PC-9 (cell line): Measurements from ENCODE around the gene PCED1A. TPM values are rescaled to one million over a fixed set of nuclear protein-coding genes. Genes with fewer than 3 reads are reported as not detected.

Experiments
- BruUV-seq: library from RNA; stranded (reverse); fragments of 400-500 nt; replicated peaks from 2 replicates; lab custom pipeline; 2021; lab: Mats Ljungman, UMichigan
- CTCF ChIA-PET: fragments of 300-600 bp; sonication (Branson Sonifier 250); formaldehyde crosslinking; loops from one replicate; lab custom pipeline; 2022; ENCODE audit warnings: antibody characterized with exemption; lab: Charles Lee
- POLR2A ChIA-PET: fragments of 300-600 bp; sonication (Branson Sonifier 250); formaldehyde crosslinking; loops from one replicate; lab custom pipeline; 2022; ENCODE audit warnings: antibody characterized with exemption; ENCODE audit not compliant: unreplicated experiment; lab: Charles Lee
- DNase-seq, 2 experiments: peaks; one replicate each; pipeline versions ENCODE4 v3.0.0 to v3.0.0-alpha.2; 2015 to 2022; ENCODE audit warnings: mixed read lengths in 1 of 2
- H2AFZ ChIP-seq: fragments of 200-600 bp; sonication (generic); 2 replicates; pipeline ENCODE4 v1.8.1; 2017; ENCODE audit warnings: antibody characterized with exemption
- H3F3A ChIP-seq: fragments of 200-600 bp; sonication (generic); 2 replicates; pipeline ENCODE4 v1.8.1; 2017; ENCODE audit warnings: antibody characterized with exemption, mild to moderate bottlenecking, low read depth; ENCODE audit not compliant: insufficient read depth
- H3K27ac ChIP-seq: fragments of 200-600 bp; sonication (generic); 2 replicates; pipeline ENCODE4 v1.6.1; 2016; ENCODE audit warnings: mixed run types
- H3K27me3 ChIP-seq: fragments of 200-600 bp; sonication (generic); 2 replicates; pipeline ENCODE4 v1.6.1; 2016; ENCODE audit warnings: low read depth, mixed run types; ENCODE audit not compliant: insufficient read depth
- H3K36me3 ChIP-seq: fragments of 200-600 bp; sonication (generic); 2 replicates; pipeline ENCODE4 v1.6.1; 2016; ENCODE audit warnings: low read depth, mixed run types
- H3K4me1 ChIP-seq: fragments of 200-600 bp; sonication (generic); replicated peaks from 2 replicates; pipeline ENCODE4 v1.6.1; 2016; ENCODE audit warnings: mixed run types; ENCODE audit not compliant: insufficient read depth
- H3K4me2 ChIP-seq: fragments of 200-600 bp; sonication (generic); 2 replicates; pipeline ENCODE4 v1.6.1; 2017; ENCODE audit warnings: mixed run types
- H3K4me3 ChIP-seq: fragments of 200-600 bp; sonication (generic); 2 replicates; pipeline ENCODE4 v1.6.1; 2016; ENCODE audit warnings: mixed run types
- H3K79me2 ChIP-seq: fragments of 200-600 bp; sonication (generic); 2 replicates; pipeline ENCODE4 v1.6.1; 2017; ENCODE audit warnings: low read depth, mixed run types
- H3K9me2 ChIP-seq: fragments of 200-600 bp; sonication (generic); 2 replicates; pipeline ENCODE4 v1.8.1; 2017; ENCODE audit warnings: mild to moderate bottlenecking; ENCODE audit not compliant: insufficient read depth
- H3K9me3 ChIP-seq: fragments of 200-600 bp; sonication (generic); 2 replicates; pipeline ENCODE4 v1.8.1; 2016; ENCODE audit warnings: low read depth; ENCODE audit not compliant: insufficient read depth
- H4K20me1 ChIP-seq: fragments of 200-600 bp; sonication (generic); 2 replicates; pipeline ENCODE4 v1.8.1; 2017; ENCODE audit not compliant: insufficient read depth
- EZH2 ChIP-seq: fragments of 200-600 bp; sonication (generic); IDR thresholded peaks from 2 replicates; pipeline ENCODE4 v1.8.0; 2017; ENCODE audit warnings: antibody characterized with exemption, low read depth
- intact Hi-C: fragments of 100-400 bp; cut with micrococcal nuclease; formaldehyde crosslinking; loops from one replicate; pipeline ENCODE4 v1.10.0; 2022; ENCODE audit not compliant: unreplicated experiment
- total RNA-seq: library from RNA; stranded (reverse); gene quantifications from 2 replicates; pipeline ENCODE4 v1.2.3, GENCODE V29; 2021
- TF ChIP-seq, protein P1 (sequence below): fragments of 200-600 bp; sonication (generic); conservative IDR thresholded peaks from 2 replicates; pipeline ENCODE4 v1.6.1; 2017; ENCODE audit warnings: mixed run types, antibody characterized with exemption, mild to moderate bottlenecking, moderate library complexity

PCED1A gene
- total RNA-seq, 1 experiment from 2014 or later = 47.9 TPM

GRCh38 chr20:2816030-2816582 is 24.3 kb downstream of the PCED1A start, which contains the start of gene TMEM239:
Gene TMEM239 (plus strand): TSS chr20:2816364. CDS start chr20:2816555, 191 bp downstream.
- peaks cover 28% of the 10 kb centered on the region for H3K4me1 ChIP-seq
- no peaks in the 10 kb centered on the region for H3K36me3 ChIP-seq
- H3K4me2 ChIP-seq = peak within 1 kb of the TSS; percentile 71
- H3K79me2 ChIP-seq = no peaks in the 10 kb centered on the region
- no TSS peak for BruUV-seq
- TF ChIP-seq, protein P1, sequence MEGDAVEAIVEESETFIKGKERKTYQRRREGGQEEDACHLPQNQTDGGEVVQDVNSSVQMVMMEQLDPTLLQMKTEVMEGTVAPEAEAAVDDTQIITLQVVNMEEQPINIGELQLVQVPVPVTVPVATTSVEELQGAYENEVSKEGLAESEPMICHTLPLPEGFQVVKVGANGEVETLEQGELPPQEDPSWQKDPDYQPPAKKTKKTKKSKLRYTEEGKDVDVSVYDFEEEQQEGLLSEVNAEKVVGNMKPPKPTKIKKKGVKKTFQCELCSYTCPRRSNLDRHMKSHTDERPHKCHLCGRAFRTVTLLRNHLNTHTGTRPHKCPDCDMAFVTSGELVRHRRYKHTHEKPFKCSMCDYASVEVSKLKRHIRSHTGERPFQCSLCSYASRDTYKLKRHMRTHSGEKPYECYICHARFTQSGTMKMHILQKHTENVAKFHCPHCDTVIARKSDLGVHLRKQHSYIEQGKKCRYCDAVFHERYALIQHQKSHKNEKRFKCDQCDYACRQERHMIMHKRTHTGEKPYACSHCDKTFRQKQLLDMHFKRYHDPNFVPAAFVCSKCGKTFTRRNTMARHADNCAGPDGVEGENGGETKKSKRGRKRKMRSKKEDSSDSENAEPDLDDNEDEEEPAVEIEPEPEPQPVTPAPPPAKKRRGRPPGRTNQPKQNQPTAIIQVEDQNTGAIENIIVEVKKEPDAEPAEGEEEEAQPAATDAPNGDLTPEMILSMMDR = no peak
- TF ChIP-seq EZH2 = no peak
- CTCF ChIA-PET = no interaction called here
- no peaks in the 10 kb centered on the region for H3K9me3 ChIP-seq
- POLR2A ChIA-PET = no interaction called here
- H4K20me1 ChIP-seq = no peaks in the 10 kb centered on the region
- H2AFZ ChIP-seq = no peak within 1 kb of the TSS
- intact Hi-C loops = no loop called here
- H3F3A ChIP-seq = peaks cover 21% of the 10 kb centered on the region
- no peaks in the 10 kb centered on the region for H3K27me3 ChIP-seq
- H3K27ac ChIP-seq = peak within 1 kb of the TSS; percentile 63
- no peaks in the 10 kb centered on the region for H3K9me2 ChIP-seq
- DNase-seq = no peak
- no peak within 1 kb of the TSS for H3K4me3 ChIP-seq

- Histone ChIP-seq H3K4me1 (peaks cover 28% of the 10 kb centered on the region), H3K79me2 (no peaks in the 10 kb centered on the region), H3K36me3 (no peaks in the 10 kb centered on the region), H3K4me3 (no peak overlapping the region), H3K9me3 (no peaks in the 10 kb centered on the region), H3K27ac (peak overlapping the region; percentile 63), H3F3A (peaks cover 21% of the 10 kb centered on the region), H3K27me3 (no peaks in the 10 kb centered on the region), H3K4me2 (peak overlapping the region; percentile 71), H3K9me2 (no peaks in the 10 kb centered on the region), H4K20me1 (no peaks in the 10 kb centered on the region), H2AFZ (no peak overlapping the region)
- no peak for DNase-seq
- ChIA-PET POLR2A (interaction anchor here (0.5 kb wide), 1 partner anchor 26 kb away, joined by 4 read pairs; no protein-coding TSS in a partner anchor), CTCF (interaction anchor here (1.2 kb wide), 1 partner anchor 47 kb away, joined by 3 read pairs; no protein-coding TSS in a partner anchor)
- intact Hi-C loops = no loop called here
- TF ChIP-seq EZH2 = no peak
- TF ChIP-seq, protein P1 = no peak
- BruUV-seq = no TSS peak
These were observed 25.1 kb downstream of the PCED1A start for GRCh38 chr20:2815242-2815900.

GRCh38 chr20:2814587-2815051 is 25.8 kb downstream of the PCED1A start, which contains the start of gene C20orf141:
Gene C20orf141 (plus strand): TSS chr20:2814987. CDS start chr20:2815185, 198 bp downstream.
- DNase-seq = peak; percentile 89 to 92
- H3K36me3 ChIP-seq = no peaks in the 10 kb centered on the region
- peak within 1 kb of the TSS; percentile 63 for H3K27ac ChIP-seq
- no peaks in the 10 kb centered on the region for H3K9me3 ChIP-seq
- peak within 1 kb of the TSS; percentile 71 for H3K4me2 ChIP-seq
- ChIA-PET POLR2A (interaction anchor here (0.5 to 0.6 kb wide), 3 partner anchors 19 to 393 kb away, joined by 3 to 24 read pairs (median 4); no protein-coding TSS in a partner anchor), CTCF (interaction anchor here (1.2 kb wide), 1 partner anchor 47 kb away, joined by 3 read pairs; no protein-coding TSS in a partner anchor)
- intact Hi-C loops = loop anchor here (1.0 kb wide), 1 partner anchor 46 kb away; no protein-coding TSS in a partner anchor
- BruUV-seq = no TSS peak
- H3K79me2 ChIP-seq = no peaks in the 10 kb centered on the region
- H4K20me1 ChIP-seq = no peaks in the 10 kb centered on the region
- no peaks in the 10 kb centered on the region for H3K9me2 ChIP-seq
- TF ChIP-seq, protein P1 = no peak
- TF ChIP-seq EZH2 = no peak
- no peak within 1 kb of the TSS for H3K4me3 ChIP-seq
- H3K4me1 ChIP-seq = peaks cover 28% of the 10 kb centered on the region
- no peaks in the 10 kb centered on the region for H3K27me3 ChIP-seq
- peaks cover 21% of the 10 kb centered on the region for H3F3A ChIP-seq
- no peak within 1 kb of the TSS for H2AFZ ChIP-seq
